Posterior vena cava (tissue), 2 donors: ENCODE measurements around the gene TBC1D1. TPM values are rescaled to one million over a fixed set of nuclear protein-coding genes. Genes with fewer than 3 reads are reported as not detected.
"Not testable (repeated sequence)": the region's sequence is repeated elsewhere in the genome, so short reads cannot be mapped to it uniquely, and the experiment has no call there.

Source experiments
- DNase-seq: peaks from one replicate; pipeline ENCODE4 v3.0.0-alpha.2; 2020; ENCODE audit warnings: low spot score
- intact Hi-C, 2 donors: fragments of 100-400 bp; cut with DNase I; formaldehyde crosslinking; loops; one replicate each; pipeline versions ENCODE4 v1.14.1 to v1.14.2; 2022 to 2023
- total RNA-seq, 2 donors: library from RNA; stranded (reverse); fragmentation: NEBNext Ultra II Directional; extraction: Animal tissue kit (Norgen Biotek cat#: 25700); gene quantifications; one replicate each; pipeline ENCODE4 v1.2.1, GENCODE V29; 2021
- donor health status: DM: yes; HTN: yes; CAD: no.
- donor health status: DM: yes; HTN: yes; CAD: no.

TBC1D1 gene
- total RNA-seq, 2 donors from 2014 or later = 94.7 to 152 TPM

DNA sequence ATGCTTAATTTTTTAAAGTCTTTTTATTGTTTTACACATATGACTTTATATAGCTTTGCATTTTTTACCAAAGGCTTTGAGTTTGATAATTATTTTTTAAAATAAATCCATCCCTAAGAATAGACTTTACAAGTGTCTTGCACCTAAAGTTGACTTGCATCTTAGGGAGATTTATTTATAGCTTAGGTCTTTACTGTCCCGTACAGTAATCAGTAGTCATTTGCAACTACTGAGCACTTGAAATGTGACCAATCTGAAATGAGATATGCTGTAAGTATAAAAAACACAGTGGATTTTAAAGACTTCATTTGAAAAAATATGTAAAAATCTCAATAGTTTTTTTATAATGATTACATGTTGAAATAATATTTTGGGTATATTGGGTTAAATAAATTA lies 19.2 kb downstream of the TBC1D1 start:
- no peak for DNase-seq
- intact Hi-C loops = no loop called here

DNA sequence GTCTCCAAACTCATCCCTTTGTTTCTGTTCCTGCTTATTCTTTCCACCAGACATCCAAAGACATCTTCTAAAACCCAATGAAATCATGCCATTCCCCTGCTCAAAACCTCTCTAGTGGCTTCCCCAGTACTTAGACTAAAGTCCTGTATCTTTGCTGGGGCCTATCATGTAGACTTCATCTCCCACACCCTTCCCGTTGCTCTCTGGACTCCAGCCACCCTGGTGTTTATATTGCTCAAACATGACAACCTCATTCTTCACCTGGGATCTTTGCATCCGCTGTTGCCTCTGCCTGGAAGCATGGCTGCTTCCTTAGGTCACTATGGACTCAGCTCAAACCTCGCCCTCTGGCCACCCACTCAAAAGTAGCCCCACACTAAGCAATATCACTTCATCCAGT lies 23.7 kb downstream of the TBC1D1 start:
- intact Hi-C loops = no loop called here
- no peak for DNase-seq

DNA sequence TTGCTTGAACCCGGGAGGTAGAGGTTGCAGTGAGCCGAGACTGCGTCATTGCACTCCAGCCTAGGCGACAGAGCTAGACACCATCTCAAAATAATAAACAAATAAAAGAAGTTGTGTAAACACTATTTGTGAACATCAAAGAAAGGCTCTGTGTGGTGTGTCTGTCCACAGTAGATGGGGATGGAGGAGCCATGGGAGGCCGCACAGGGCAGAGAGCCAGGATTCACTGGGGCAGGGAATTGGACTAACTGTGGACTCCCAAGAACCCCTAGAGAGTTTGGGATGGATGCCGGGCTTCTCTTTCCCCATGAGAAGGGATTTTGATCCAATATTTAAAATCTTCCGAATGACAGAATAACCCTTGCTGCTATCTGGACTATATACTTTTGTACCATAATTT lies 26.5 kb downstream of the TBC1D1 start:
- intact Hi-C loops = no loop called here
- DNase-seq = no peak

DNA sequence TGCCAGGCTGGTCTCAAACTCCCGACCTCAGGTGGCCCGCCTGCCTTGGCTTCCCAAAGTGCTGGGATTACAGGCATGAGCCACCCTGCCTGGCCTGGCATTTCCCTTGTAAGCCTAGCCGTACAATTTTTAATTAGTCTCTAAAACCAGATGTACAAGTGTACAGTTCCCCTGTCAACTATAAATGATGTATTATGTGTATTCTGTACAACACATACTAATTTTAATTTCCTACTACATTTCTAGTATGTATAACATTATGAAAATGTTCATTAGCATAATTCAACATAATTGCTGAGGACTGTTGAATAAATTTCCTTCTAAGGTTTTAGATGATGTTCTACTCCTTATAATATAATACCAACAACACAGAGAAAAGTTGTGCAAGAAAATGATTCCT lies 27.8 kb downstream of the TBC1D1 start:
- no peak for DNase-seq
- intact Hi-C loops = no loop called here

DNA sequence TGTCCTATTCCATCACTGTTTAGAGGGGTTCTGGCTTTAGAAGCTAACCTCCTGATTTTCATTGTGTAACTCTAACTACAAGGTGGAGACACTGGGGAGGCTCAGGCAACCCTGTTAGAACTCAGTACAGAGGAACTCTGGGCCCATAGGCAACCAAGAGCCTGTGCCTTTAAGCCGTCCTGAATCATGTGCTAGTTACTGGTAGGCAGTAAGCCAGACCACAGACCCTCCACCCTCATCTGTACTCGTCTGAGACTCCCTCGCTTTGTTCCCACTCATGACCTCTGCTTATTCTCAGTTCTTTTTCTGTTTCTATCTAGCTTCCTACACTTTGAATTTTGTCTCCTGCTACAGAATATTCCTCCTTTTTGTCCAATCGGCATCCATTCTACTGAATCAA lies 31.4 kb downstream of the TBC1D1 start:
- DNase-seq = no peak

DNA sequence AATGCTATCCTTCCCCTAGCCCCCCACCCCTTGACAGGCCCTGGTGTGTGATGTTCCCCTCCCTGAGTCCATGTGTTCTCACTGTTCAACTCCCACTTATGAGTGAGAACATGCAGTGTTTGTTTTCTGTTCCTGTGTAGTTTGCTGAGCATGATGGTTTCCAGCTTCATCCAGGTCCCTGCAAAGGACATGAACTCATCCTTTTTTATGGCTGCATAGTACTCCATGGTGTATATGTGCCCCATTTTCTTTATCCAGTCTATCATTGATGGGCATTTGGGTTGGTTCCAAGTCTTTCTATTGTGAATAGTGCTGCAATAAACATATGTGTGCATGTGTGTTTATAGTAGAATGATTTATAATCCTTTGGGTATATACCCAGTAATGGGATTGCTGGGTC lies 32.2 kb downstream of the TBC1D1 start:
- DNase-seq, intact Hi-C loops: not testable (repeated sequence)

More for the DNA sequence above, 31.4 kb downstream of the TBC1D1 start:
- intact Hi-C loops = no loop called here

DNA sequence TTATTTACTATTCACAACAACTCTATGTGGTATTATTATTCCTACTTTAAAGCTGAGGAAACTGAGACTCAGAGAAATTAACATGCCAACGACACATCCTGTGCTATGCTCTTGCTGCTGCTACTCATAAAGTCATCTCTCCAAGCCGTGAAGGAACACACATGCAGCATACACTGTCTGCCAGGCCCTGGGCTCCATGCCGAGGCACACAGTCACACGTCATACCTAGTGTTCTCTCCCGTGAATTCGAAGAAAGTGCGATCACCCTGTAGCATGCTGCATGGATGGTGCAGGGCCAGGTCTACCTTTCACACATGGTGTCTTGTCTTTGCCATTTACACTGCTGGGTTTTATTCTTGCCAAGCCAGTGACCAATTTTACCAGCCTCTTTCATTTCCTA lies 34.1 kb downstream of the TBC1D1 start:
- intact Hi-C loops = no loop called here
- DNase-seq = no peak

DNA sequence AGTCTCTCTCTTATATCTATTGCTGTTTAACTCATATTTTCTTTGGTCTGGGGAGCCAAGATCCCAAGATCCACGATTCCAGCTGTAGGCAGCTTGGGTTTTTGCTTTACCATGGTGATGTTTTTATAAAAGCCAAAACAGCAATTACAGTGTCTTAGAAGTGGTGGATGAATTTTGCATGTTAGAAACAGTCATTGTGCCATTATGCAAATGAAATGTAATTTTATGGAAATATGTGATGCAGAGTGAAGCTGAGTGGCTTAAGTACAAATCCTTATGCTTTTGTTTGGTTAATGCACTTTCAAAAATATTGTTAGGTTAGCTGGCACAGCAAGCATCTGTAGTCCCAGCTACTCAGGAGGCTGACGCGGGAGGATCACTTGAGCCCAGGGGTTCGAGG lies 36.5 kb downstream of the TBC1D1 start:
- no peak for DNase-seq
- intact Hi-C loops = no loop called here

DNA sequence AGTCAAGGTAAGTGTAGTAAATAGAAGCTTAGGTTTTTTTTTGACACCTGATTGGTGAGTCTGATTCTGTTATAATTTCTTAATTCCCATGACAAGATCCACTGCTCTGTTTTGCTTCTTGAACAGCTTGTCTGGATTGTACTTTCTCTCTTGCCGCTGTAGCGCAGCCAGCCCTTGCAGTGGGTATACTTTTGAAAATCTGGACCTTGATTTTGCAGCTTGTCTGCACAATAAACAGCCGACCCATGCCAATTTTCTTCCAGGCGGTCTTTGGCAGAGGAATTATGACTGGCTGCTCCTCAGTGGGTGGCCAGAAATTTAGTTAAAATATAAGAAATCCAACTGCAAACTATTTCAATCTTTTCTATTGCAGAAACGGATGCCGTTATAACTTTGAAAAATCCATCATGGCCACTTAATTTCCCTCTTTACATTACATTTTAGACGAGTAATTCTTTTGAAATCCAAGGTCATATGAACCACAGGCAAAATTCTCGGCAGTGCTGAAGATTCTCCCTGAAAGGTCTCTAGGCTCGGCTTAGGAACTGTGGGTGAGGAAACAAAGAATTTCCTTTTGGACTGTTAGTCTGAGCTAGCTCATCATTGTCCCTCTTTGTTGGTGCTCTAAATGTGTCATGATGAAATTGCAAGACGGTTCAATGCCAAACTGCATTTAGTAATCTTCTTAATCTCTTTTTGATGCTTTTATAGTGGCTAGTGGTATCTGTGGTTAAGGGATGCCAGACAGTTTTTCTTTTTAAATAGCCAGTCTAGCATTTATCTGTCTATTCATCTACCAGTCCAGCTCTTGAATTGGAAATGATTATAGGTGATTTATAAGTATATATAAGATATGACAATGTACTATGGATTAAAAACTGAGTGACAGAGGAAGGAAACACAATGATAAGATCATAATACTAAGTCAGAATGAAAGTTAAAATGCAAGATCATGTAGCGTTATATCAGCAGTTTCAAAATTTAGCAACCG lies 37.8 kb downstream of the TBC1D1 start:
- DNase-seq = no peak
- intact Hi-C loops = no loop called here

DNA sequence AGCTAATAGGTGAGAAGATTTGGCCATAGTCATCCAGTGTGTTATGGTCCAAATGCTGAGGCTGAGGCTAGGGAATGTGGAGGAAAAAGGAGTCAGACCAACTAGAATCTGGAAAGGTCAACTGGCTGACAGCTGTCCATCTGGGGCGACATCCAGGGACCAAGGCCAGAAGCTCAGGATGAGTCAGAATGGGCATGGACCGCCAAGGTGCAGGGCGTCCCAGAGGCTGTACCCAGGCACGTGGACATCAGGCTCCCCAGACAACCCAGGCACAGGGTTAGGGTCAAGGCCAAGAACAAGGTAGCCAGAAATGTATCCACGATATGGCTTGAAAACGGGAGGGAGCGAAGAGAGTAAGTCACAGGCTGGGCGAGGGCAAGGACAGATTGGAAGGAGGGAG lies 43.2 kb downstream of the TBC1D1 start:
- DNase-seq = no peak
- intact Hi-C loops = no loop called here

DNA sequence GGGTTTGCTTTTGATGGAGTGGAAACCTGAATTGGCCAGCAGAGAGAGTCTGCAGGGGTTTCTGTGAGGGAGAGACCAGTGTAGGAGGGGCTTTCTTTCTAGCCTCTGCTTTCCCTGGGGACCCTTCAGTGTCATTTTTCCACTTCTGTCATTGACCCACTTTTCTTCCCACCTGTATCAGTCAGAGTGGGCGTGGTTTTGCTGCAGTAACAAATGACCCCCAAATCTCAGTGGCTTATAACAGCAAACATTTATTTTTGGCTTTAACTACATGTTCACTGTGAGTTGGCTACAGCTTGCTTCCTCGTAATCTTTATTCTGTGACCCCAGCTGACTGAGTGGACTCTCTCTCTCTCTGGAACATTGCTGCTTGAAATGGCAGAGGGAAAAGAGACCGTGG lies 43.7 kb downstream of the TBC1D1 start:
- intact Hi-C loops = no loop called here
- no peak for DNase-seq

DNA sequence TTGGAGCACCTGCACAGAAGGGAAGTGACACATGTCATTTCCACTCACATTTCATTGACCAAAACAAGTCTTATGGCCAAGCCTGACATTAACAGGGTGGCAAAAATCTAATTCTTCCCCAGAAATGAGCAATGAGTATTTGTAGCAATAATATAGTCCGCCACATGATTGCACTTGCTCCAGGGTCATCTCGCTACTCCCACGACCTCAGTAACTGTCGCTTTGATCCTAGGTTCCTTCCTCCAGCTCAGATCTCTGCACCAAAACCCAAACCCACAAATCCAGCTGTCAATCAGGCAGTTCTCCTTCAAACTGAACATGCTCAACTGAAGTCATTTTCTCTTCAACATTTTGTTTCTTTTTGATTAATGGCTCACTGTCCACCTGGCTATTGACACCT lies 44.1 kb downstream of the TBC1D1 start:
- intact Hi-C loops = no loop called here
- DNase-seq = no peak

DNA sequence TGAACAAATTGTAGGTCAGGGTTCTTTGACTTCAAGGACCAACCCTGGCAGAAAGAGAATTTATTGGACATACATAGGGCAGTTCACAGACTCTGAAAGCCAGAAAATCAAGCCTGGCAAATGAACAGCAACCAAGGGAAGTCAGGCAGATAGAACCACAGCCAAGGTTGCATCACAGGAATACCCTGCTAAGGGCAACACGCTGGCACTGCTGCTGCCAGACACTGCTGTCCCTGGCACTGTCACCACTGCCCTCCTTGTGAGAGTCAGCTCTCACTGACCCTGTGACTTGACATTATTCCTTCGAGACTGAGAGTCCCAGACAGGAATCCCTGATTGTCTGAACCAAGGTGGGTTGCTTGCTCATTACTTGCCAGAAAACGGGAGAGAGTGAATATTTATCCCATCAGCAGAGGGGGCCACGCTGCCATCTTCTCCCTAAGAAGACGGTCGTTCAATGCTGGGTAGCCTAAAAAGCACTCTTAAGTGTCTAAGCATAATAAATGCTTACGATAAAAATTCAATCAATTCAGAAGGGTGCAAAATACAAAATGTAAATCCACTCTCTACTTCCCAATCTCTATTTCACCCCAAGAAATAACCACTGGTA lies 46.1 kb downstream of the TBC1D1 start:
- intact Hi-C loops = no loop called here
- no peak for DNase-seq

DNA sequence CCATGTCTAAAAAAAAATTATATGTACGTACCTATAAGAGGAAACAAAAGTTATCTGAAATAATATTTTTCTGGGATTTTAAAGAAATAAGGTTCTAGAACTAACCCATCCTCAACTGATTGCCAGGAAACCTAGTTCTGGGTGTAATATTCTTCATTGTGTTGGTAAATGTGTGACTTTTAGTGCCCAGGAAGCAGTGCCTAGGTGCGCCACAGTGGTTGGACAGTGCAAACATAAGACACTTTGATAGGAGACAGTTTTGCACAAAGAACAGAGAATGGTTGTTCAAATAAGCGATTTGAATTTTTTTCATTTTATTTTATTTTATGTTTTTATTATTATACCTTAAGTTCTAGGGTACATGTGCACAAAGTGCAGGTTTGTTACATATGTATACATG lies 47.3 kb downstream of the TBC1D1 start:
- DNase-seq = no peak
- intact Hi-C loops = no loop called here

DNA sequence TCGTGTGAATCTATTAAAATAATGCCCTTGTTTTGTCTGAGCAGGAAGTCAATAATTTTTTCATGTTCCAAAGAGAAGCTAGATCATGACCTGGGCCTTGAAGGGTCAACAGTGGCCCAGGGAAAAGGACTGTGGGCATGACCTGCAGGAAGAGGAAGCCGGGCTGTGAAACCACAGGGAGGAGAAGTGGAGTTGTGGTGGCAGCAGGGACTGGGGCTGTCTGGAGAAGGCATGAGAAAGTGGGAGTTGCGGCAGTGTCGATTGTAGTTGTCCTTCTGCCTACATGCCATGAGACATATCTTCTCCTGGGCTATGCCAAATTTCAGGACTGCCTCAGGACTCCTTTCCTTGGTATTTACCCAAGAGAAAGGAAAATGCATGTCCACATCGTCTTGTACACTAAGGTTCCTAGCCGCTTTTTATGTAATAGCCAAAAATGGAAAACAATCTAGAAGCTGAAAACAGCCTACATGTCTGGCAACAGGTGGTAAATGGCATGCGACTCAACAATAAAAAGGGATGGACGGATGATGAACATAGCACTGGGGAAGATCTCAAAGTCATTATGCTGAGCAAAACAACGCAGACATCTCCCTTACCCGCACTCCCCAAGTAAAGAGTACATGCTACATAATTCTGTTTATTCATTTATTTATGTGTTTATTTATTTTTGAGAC lies 55.8 kb downstream of the TBC1D1 start:
- intact Hi-C loops = no loop called here
- no peak for DNase-seq

DNA sequence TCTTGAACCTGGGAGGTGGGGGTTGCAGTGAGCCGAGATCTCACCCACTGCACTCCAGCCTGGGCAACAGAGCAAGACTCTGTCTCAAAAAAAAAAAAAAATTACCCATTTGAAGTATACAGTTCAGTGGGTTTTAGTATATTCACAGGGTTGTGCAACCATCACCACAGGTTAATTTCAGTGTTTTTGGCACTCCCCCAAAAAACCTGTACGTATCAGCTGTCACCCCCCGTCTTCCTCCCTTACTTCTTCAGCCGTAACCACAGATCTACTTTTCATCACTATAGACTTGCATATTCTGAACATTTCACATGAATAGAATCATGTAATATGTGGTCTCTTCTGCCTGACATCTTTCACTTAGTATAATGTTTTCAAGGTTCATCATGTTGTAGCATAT lies 57.7 kb downstream of the TBC1D1 start:
- no peak for DNase-seq
- intact Hi-C loops = no loop called here

DNA sequence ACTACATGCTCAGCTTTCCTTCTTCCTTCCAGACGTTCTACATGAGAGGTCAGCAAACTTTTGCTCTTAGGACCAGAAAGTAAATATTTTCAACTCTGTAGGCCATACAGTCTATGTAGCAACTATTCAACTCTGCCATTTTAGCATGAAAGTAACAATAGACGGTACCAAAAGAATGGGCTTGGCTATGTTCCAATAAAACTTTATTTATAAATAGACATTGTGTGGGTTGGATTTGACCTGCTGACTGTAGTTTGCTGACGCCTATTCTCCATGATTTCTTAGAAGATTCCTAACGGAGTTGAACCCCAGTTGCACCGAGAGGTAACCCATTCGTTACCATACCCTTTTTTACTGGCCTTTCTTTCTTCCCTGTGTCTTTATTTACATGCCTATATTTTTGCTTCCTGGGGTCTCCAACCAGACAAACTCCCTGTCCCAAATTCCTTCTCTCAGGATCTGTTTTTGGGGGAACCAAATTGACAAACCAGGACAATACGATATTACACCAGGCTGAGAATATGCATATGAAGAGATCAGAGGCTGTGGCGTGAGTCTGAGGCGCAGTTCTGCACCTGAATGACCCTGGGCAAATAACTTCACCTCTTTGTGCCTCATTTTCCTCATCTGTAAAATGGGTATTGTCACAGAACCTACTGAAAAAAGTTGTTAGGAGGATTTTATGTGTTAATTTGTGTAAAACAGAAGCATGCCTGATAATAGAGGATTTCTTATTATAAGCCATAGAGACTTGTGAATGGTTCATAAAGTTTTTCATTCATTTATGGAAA lies 58.9 kb downstream of the TBC1D1 start:
- no peak for DNase-seq
- intact Hi-C loops = no loop called here

DNA sequence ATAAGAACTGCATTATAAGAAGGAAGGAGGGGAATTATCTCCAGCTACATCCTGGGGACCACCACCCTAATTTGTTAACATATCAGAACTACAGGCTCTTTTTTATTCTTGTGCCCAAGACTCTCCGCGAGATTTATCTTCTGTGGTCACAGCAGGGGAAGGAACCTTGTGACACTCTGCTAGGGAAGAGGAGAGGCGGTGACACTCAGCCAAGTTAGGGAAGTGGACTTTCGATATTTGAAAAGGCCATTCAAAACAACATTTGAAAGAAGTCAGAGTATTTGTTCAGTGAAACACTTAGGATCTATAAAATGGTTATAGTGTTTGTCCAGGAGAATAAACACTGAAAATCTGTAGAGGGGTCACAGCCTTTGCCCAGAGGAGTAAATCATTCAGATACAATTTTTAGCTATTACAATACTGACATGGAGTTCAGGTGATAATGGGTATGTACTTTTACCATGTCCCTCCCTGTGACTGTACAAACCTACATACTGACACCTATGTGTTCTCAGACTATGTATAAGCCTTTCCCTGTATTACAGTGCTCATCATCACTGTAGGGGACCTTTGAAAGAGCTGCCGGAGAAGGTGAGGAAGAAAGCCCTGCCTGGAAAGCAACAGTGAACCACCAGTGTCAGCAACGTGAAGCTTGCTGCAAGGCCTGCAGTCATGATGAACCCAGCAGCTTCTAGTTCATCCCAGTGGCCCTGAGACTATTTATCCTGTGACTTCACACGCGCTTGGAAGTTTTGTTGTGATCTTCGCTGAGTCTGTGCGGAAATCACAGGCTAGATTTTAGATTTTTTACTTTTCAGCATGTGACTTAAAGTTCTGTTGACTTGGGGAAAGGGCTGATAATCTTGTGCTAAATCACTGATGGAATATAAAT lies 60.8 kb downstream of the TBC1D1 start:
- intact Hi-C loops = no loop called here
- peak; percentile 51 for DNase-seq

DNA sequence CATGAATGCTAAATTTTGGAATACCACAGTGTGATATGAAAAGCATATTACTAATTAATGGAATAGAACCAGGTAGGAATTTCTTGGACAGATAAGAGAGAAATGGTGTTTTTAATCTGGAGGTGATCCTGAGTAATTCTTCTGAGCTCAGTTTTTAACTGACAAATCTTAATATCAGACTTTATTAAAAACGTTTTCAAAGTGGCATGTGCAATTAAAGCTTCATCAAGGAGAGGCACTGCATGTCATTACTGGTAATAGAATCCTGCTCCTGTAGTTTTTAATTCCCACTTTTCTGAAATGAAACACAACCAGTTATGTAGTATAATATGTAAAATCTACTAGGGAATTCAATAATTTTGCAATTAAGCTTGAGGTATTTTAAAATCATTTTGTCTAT lies 62.3 kb downstream of the TBC1D1 start:
- intact Hi-C loops = no loop called here
- no peak for DNase-seq
